Measurements from ENCODE around the gene SNX20. TPM values are rescaled to one million over a fixed set of nuclear protein-coding genes. Genes with fewer than 3 reads are reported as not detected.

SNX20 gene
- total and polyA plus RNA-seq, 2 donors (not counting 3 experiments of a cell fraction or from before 2014, with no cell fraction given) = not detected

- no peak for FAIRE-seq
Measured at GRCh38 chr16:50679266-50679665, 1.8 kb downstream of the SNX20 start.

More at GRCh38 chr16:50679266-50679665, 1.8 kb downstream of the SNX20 start:
- ChIA-PET CTCF (interaction anchor here (3.0 kb wide), 1 partner anchor 14 kb away, joined by 20 read pairs; no protein-coding TSS in a partner anchor), POLR2A (no interaction called here)
- Histone ChIP-seq H3K27ac (ENCODE audit: insufficient read depth, low read depth, low read length) (no peak overlapping the region), H2AFZ (ENCODE audit: low read depth, low read length) (no peak overlapping the region), H3K9me3 (replicated peaks; ENCODE audit: control insufficient read depth, insufficient read depth, low read length) (no peaks in the 10 kb centered on the region), H3K27me3 (ENCODE audit: control insufficient read depth in 2 of 2, insufficient read depth in 2 of 2, low read length in 2 of 2) (no peaks in the 10 kb centered on the region), H3K4me1 (ENCODE audit: control insufficient read depth, extremely low read depth, insufficient read depth, low read length) (no peaks in the 10 kb centered on the region), H3K9me1 (replicated peaks; ENCODE audit: control insufficient read depth, extremely low read depth, insufficient read depth, low read length) (no peaks in the 10 kb centered on the region), H3K79me2 (ENCODE audit: control insufficient read depth, insufficient read depth, low read length) (no peaks in the 10 kb centered on the region), H3K36me3 (ENCODE audit: control insufficient read depth in 2 of 2, extremely low read depth in 1 of 2, insufficient read depth in 2 of 2, low read length in 2 of 2) (no peaks in the 10 kb centered on the region), H3K4me3 (replicated peaks in 1 of 3; ENCODE audit: insufficient read depth in 1 of 3, low read depth in 1 of 3, low read length in 3 of 3) (no peak overlapping the region), H3K9ac (replicated peaks; ENCODE audit: extremely low read depth, insufficient read depth, low read length) (no peak overlapping the region), H3K4me2 (ENCODE audit: insufficient read depth, low read length) (no peak overlapping the region), H4K20me1 (replicated peaks; ENCODE audit: control insufficient read depth, extremely low read depth, insufficient read depth, low read length) (no peaks in the 10 kb centered on the region)
- intact Hi-C loops (cut with micrococcal nuclease) = no loop called here
- DNase-seq (ENCODE audit: low read depth, low spot score) = no peak
- dilution Hi-C loops (cut with MboI; ENCODE audit: extremely low pct_ligation_motif_present, low sequenced_read_pairs) = no loop called here
- no TSS peak for BruUV-seq (replicated peaks)
- TF ChIP-seq POLR2AphosphoS5 (IDR thresholded peaks at IDR 0.05; ENCODE audit: insufficient read depth, low read depth, low read length) (no peak), MYC (IDR thresholded peaks at IDR 0.05; ENCODE audit: low read depth, low read length) (no peak), POLR2A (IDR thresholded peaks at IDR 0.05; ENCODE audit: low read depth, low read length) (no peak), GATA2 (IDR thresholded peaks at IDR 0.05; ENCODE audit: insufficient read depth, insufficient read length, low read depth, low read length) (no peak), MAX (IDR thresholded peaks at IDR 0.05; ENCODE audit: insufficient read depth, insufficient read length) (no peak), JUN (IDR thresholded peaks at IDR 0.05; ENCODE audit: borderline replicate concordance, insufficient read depth, insufficient read length, low read depth) (no peak), FOS (IDR thresholded peaks at IDR 0.05; ENCODE audit: borderline replicate concordance, insufficient read depth, low read length) (no peak), CTCF (IDR thresholded peaks at IDR 0.05; ENCODE audit: extremely low read depth in 1 of 2, insufficient read depth in 1 of 2, low read depth in 1 of 2, low read length in 2 of 2) (no peak), EZH2 (IDR thresholded peaks at IDR 0.05; ENCODE audit: borderline replicate concordance, low read depth, low read length, severe bottlenecking) (no peak)
